DMS114 treated with DMSO at 0.1 percent for 48 hours (cell line): ENCODE data around the gene NUBPL.

Experiments
- DNase-seq: peaks from one replicate; lab custom pipeline; 2025; ENCODE audit not compliant: unreplicated experiment; lab: John Stamatoyannopoulos, UW

NUBPL gene

DNA sequence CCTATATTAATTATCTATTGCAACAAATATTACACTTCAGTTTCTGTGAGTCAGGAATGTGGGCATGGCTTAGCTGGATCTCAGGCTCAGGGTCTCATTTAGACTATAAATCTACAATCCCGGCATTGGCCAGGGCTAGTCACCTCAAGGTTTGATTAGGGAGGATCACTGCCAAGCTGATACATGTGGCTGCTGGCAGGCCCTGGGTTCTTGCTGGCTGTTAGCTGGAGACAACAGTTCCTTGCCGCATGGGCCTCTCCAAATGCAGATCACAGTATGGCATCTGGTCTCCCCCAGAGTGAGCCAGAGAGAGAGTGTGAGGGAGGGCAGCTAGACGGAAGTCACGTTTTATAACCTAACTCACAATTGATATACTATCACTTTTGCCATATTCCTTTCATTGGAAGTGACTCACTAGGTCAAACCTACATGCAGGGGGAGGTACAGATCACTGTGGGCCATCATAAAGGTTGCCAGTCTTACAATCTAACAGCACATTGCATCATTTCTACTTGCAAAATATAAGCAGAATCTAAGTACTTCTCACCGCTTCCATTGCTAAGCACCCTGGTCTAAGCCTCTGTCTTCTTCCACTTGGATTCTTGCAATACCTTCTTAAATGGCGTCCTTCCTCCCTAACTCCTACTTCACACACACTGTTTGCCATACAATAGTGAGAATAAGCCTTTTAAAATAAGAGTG, 341.9 kb downstream of the NUBPL start:
- no peak for DNase-seq

DNA sequence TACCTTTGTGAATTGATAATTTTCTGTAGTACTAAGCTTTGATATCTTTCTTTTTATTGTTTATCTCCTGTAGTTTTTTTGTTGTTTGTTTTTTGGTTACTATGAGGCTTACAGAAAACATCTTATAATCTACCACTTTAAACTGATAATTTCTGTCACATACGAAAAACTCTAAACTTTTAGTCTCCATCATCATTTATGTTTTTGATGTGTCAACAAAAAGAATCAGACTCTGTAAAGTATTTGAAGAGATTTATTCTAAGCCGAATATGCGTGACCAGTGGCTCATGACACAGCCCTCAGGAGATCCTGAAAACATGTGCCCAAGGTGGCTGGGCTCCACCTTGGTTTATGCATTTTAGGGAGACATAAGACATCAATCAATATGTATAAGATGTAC, 348.8 kb downstream of the NUBPL start:
- no peak for DNase-seq
